CD4-positive, alpha-beta T cell treated with Interleukin-4 for 1 hour (primary cell): ENCODE data around the gene PXDN.
A peak's percentile ranks its signal among the peaks of the same experiment; 100 is the strongest.
"Not testable (repeated sequence)": the region's sequence is repeated elsewhere in the genome, so short reads cannot be mapped to it uniquely, and the experiment has no call there.

Source experiments
- DNase-seq, 2 donors: peaks; one replicate each; pipeline ENCODE4 v3.0.0-alpha.2; 2020 to 2022

The PXDN gene, protein sequence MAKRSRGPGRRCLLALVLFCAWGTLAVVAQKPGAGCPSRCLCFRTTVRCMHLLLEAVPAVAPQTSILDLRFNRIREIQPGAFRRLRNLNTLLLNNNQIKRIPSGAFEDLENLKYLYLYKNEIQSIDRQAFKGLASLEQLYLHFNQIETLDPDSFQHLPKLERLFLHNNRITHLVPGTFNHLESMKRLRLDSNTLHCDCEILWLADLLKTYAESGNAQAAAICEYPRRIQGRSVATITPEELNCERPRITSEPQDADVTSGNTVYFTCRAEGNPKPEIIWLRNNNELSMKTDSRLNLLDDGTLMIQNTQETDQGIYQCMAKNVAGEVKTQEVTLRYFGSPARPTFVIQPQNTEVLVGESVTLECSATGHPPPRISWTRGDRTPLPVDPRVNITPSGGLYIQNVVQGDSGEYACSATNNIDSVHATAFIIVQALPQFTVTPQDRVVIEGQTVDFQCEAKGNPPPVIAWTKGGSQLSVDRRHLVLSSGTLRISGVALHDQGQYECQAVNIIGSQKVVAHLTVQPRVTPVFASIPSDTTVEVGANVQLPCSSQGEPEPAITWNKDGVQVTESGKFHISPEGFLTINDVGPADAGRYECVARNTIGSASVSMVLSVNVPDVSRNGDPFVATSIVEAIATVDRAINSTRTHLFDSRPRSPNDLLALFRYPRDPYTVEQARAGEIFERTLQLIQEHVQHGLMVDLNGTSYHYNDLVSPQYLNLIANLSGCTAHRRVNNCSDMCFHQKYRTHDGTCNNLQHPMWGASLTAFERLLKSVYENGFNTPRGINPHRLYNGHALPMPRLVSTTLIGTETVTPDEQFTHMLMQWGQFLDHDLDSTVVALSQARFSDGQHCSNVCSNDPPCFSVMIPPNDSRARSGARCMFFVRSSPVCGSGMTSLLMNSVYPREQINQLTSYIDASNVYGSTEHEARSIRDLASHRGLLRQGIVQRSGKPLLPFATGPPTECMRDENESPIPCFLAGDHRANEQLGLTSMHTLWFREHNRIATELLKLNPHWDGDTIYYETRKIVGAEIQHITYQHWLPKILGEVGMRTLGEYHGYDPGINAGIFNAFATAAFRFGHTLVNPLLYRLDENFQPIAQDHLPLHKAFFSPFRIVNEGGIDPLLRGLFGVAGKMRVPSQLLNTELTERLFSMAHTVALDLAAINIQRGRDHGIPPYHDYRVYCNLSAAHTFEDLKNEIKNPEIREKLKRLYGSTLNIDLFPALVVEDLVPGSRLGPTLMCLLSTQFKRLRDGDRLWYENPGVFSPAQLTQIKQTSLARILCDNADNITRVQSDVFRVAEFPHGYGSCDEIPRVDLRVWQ (N-terminal part only)

DNA sequence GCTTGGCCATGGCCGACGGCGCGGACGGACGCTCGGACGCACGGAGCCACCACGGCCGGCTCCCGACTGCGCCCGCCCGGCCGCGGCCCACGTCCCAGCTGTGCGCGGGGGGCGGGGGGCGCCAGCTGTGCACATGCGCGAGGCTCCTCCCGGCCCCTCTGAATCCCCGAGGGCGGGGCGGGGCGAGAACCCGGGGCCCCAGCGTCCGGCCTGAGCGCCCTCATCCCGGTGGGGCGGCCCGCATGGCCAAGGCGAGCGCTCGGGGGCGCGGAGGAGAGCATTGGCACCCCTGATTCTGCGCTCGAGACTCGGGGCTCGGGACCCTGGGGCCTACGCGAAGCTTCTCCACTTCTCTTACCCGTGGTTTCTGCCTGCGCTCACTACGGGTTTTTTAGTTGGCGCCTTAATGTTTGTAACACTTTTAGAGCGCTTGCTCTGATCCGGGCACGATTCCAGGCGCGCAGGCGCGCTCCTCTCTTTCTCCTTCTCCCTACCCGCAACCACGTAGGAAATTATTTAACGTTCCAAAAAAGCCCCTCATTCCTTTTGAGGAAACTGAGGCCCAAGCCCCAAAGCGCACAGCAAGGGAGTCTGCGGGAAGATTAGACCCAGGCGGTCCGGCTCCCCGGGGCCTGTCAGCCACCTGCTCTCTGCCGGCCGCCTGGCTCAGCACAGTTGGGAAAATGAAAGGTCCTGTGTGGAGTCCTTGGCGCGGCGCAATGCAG, at the start of gene PXDN:
PXDN (minus strand) TSS at position 70 of the 725 bp plus-strand sequence; CDS start at position 10, 60 bp downstream.
- DNase-seq: no peak

DNA sequence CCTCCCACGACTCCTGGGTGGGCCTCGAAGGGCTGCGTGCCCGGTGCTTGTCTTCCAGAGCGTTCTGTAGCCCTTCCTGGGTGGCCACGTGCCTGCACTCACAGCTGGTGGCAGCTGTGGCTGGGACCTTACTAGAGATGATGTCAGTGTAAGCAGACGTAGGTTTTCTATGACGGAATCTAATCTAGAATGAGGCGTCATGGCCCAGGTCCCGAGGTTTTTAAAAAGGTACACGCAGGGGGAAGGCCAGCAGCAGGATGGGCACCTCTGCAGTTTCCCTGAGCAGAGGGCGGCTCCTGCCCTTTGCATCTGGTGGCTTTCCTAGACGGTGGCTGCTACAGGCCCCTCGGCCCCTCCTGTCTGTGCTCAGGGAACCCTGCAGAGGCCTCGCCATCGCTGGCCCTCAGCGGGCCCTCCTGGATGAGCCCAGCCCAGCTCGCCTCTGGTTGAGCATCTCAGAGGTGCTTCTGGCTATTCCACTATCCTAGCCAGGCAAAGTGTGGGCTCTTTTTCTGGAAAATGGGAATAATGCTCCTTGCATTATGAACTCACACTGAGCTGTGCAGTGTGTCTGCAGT, 49.6 kb upstream of the PXDN start:
- no peak for DNase-seq

DNA sequence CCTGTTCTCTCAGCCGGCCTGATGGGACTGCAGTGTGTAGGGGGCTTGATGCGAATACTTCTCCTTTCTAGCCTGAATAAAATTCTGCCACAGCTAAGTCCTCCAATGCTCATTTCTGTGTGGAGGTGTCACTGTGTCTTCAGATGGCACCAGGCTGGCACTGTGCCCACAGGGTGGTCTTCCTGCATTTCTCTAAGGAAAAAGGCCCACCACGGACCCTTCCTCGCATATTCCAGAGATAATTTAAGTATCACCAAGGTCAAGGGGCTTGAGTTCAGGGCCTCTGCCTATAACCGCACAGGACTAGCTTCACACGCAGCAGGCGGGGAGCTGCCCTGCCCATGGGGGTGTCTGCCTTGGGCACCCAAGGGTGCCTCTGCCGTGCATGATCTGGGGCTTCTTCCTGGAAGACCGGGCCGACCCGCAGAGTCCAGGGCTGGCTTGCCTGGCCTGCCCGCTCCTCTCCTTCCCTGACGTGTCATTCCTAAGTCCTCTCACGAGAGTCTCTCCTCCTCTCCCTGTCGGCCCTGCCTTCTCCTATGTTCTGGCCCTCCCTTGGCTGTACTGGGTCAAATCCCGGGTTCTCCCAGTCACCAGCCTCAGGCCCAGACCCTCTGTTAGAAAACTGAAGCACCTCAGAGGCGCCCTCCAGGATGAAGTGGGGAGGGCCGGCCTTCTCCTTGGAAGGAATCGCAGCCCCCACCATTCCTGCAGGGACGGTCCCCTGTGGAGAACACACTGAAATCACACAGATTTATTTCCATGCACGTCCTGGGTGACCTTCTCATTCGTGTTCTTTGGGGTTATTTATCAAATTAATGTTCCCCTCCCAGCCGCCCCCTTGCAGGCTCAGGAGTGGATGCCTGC, 48.9 kb upstream of the PXDN start:
- DNase-seq: no peak

DNA sequence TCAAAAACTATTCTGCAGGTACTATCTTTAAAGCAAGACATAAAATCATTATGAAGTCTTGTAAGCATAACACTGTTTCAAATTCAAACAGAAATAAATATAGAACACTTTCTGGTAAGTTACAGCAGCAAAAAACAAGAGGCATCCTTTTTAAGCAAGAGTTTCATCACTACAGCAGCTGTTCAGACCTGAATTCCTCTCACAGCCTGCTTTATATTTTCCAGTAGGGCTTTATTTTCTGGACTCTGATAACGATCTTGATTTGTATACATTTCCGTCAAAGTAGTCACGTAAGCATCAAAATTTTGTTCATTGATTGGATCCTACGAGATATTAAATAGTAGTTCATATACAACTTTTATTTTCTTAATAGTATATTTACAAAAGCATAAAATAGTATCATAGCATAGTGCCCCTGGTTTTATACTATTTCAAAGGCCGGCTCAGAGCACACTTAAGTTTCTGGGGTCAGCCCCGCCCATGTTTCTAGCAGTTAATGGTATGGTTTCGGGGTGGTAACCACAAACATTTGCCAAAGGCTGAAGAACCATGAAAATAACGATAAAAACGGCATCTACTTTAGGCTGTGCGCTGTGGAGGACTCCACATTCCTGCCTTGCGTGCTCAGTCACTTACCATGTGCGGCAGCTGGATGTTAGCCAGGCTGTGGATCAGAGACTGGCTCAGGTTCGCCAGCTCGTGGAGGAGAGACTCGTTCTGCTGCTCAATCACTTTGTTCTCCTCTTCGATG, 47.5 kb upstream of the PXDN start:
- DNase-seq: no peak

DNA sequence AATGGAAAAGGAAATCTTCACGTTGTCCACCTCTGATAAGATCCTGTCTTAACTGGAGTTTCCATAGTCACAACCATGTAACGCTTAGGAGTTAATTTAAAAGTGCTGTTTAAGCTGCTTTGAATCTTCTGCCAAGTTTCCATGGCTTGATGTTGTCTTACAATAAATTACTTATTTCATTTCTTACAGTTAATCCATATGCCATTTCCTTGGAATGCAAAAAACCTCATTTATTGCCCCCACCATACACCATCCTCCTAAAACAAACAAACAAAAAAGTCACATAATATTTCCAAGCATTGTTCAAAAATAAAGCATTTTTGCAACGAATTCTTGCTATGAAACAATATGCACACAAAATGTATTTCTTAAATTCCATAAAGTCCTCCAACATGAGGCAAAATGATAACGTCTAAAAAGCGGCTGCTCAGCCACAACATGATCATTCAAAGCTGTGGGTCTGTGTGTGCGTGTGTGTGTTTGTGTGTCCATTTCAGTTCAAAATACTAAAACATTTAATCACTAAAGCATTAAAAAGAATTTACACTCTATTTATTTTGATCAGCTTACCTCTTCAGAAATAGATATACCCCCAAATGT, 46.8 kb upstream of the PXDN start:
- no peak for DNase-seq

DNA sequence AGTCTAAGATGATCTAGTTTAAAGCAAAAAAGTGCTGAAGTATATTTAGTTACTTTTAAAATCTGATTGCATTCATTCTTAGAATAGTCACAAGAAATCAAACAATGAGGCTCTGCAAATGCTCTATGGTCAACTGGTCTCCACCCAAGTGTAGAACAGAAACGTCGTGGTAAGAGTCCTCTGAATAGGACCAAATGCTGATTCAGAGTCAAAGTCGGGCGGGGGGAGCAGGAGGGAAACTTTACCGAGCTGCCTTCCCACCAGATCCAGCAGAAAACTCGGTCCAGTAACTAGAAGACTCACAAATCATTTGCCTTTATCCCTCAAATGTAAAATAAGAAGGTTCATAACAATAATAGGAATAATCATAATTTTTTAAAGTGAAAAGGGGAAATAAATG, 46.2 kb upstream of the PXDN start:
- no peak for DNase-seq

DNA sequence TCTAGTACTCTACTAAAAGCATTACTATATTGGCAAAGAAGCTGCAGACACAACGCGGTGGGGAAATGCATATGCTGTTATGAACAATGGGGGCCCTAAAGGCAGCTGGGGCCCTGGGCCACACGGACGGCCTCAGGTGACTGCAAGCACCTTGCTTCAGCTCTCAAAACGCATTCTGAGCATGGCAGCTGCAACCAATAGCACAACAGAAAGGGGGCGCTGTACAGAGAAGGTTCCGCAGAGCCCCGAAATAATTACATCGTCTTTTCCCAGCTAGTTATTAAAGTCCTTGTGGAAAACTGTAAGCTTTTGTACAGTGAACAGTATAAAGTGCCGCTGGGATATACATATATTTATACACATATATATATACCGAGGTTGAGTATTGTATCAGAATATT, 45.3 kb upstream of the PXDN start:
- DNase-seq: no peak

DNA sequence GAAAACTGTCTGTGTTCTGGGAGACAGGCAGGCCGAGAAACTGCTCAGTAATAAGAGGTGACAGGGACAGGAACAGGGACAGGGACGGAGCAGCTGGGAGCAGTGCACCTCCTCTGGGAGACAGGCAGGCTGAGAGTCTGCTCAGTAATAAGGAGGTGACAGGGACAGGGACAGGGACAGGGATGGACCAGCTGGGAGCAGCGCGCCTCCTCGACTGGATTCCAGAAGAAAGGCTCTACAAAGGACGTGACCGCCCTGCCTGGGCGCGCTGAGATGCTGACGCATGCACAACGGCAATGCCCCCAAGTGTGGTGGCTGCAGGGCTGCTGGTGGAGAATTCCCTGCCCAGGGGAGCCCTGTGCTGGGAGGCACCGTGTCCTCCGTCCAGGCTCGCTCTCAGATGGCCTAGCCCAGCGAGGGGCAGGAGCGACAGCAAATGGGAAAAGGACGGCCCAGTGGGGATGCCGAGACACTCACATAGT, 44.2 kb upstream of the PXDN start:
- DNase-seq: no peak

DNA sequence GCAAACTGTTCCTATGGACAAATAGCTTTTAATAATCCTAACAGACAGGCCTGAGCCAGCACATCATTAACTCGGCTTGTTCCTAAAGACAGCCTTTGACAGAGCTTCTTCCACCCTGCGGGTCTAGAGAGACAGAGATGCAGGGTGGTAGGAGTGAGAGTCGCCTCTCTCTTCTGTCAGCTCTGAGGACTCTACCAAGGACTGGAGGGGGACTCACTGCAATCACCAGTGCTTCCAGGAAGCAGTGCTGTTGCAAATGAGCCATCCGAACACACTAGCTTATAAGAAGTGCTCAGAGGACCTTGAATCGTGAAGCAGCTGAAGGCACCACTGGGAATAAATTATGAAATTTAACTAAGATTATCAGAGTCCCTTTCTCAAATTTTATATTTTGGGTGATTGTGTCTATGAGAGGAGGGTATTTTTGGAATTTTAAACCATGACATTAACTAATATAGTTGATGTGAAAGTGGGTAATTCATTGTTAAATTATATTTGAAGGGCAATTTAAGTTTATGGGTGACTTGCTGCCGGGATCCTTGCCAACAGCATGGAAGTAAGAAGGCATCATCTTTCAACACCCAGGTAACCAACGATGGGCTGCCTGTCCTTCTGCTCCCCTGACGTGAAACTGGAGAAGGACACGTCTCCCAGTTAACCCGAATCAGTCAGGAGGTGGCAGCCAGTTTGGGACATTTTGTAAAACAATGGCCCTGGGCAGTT, 43.6 kb upstream of the PXDN start:
- DNase-seq: no peak

DNA sequence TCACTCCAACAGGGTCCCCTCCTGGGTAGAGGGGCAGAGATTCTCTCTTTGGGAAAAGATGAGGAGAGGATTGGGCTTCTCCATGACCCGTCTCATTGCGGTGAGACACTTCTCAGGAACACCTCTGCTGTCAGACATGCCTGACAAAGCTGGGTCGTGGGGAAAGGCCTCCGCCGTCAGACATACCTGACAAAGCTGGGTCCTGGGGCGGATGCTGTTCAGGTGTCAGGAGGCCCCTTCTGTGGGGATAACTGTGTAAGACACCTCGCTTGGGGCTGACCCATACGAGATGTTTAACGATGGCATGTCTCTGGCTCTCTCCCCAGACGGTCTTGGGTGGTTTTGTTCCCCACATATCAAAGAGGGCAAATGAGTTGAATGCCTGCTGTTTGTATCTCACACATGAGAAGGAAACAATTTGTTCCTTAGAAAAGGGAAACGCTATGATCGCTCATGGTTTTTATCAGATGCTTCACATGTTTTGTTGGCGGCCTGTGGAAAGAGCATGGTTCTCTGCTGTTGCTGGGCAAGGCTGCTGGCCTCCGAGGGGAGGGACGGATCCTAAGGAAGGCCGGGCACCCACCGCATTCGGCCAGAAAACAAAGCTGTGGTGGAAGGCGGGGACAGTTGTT, 40.8 kb upstream of the PXDN start:
- DNase-seq: no peak

DNA sequence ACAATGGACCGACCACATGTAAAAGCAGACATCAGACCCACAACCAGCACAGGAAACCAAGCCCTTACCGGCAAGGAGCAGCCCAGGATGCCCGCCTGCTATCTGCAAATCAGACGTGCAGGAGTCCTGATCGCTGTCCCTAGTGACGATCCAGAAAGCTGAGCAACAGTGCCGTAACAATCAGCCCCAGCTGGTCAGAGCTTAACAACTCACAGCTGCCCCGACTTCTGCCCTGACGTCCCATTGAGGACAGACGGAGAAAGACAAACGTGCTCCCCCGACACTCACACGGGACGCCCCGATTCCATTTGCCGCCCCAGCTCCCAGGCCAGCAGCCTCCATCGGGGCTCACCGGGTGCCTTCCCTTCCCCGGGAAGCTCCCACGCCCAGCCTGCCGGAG, 39.8 kb upstream of the PXDN start:
- peak in 1 of 2 donors; percentile 21 for DNase-seq

DNA sequence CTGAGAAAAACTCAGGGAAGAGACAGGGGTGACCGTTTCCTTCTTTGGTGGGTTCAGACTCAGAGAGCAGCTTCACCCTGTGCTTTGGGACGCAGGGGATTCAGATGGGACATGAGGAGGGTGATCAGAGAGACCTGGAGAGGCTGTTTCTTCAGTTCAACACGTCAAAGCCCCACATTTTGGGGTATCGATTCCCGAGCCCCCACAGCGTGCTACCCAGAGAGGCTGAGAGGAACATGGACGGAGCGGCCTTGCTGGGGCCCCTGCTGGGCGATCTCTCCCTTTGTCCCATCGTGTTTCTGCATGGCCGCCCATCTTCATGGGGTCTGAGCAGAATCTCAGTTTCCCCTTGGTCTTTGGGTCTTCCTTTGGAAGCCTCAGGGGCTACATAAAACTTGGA, 38.2 kb upstream of the PXDN start:
- no peak for DNase-seq

DNA sequence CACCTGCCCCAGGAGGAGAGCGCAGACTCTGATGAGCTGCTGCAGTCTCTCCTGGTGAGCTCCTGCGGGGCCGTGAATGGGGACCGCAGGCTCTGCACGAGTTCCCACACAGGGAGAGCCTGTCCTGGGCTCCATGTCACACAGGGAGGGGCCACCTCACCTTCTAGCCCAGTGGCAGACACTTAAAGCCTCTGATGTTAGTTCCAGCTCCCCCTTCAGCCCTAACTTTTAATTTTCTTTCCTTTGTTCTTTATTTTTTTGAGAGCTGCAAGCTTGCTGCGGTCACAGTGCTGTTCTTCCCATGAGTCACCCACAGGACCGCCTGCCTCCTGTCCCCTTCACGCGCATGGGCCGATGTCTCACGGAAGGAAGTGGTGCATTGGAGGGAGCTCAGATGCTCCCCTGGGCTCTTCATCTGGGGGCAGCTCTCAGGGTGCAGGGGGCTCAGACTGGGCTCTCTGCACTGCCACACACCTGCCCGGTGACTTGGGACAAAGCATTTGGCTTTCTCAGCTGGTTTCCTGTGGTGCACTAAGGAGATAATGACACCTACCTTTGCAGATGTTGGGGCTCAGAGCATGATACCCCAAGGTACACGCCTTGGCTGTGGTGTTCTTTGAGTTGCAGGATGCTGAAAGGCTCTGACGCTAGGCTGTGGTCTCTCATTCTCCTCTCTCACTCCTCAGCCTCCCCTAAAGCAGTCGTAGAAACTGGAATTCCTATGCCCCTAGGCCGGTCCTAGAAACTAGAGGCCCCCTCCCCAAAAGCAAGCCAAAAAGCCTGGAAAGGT, 37.2 kb upstream of the PXDN start:
- peak in 1 of 2 donors; percentile 56 for DNase-seq

DNA sequence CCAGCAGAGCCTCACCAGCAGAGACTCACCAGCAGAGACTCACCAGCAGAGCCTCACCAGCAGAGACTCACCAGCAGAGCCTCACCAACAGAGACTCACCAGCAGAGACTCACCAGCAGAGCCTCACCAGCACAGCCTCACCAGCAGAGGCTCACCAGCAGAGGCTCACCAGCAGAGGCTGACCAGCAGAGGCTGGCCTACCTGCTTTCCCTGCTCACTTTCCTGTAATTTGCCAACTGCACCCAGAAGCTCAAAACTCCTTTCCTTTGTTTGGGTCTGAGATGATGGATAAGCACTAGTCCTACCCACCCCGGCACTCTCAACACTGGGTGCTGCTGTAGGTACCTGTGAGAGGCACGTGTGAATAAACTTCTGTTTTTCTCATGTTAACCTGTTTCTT, 36.4 kb upstream of the PXDN start:
- no peak for DNase-seq

DNA sequence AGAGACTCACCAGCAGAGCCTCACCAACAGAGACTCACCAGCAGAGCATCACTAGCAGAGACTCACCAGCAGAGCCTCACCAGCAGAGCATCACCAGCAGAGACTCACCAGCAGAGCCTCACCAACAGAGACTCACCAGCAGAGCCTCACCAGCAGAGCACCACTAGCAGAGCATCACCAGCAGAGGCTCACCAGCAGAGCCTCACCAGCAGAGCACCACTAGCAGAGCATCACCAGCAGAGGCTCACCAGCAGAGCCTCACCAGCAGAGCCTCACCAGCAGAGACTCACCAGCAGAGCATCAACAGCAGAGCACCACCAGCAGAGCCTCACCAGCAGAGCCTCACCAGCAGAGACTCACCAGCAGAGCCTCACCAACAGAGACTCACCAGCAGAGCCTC, 35.7 kb upstream of the PXDN start:
- DNase-seq: not testable (repeated sequence)

DNA sequence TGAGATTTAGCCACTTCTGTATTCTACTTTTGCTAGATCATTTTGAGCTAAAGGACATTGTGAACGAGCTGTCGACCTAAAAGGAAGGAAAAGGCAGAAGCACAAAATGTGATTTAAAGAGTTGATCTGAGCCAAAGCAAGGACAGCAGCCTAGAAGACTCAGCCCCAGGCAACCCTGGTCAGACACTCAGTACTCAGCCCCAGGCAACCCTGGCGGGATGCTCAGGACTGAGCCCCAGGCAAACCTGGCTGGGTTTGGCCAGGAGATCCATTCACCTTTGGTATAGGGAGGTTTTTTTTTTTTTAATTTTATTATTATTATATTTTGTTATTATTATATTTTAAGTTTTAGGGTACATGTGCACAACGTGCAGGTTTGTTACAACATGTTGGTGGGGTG, 34.3 kb upstream of the PXDN start:
- no peak for DNase-seq

DNA sequence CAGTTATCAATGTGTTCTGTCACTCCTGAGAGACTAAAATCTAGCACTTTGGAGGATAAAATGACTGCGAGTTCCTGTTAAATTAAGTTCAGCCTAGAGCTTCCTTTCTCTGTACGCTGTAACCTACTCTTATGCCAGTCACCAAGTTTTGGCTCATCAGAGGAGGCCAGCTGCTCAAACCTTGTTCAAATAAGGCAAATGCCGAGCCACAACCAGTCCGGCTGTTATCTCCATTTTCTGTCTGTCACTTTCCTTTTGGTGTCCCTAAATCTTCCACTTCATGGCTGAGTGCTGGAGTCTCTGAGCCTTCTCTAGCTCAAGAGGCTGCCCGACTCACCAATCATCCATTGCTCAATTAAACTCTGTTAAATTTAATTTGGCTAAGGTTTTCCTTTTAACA, 33.5 kb upstream of the PXDN start:
- no peak for DNase-seq

DNA sequence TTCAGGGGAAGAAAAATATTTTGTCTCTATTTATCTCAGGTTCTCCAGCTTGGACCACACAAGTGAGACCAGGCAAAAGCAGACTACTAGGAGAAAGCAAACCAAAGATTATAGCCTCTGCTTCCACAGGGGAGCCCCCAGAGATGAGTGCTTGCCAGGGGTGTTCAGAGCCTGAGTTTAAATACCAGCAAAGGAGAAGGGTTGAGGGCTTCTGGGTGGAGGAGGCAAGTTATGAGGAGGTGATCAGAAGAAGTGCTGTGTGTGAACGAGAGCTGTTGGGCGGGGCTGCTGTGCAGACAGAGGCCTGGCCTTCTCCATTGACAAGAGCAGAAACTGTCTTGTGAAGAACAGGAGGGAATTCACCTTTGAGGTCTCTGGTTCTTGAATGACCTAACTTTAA, 32.8 kb upstream of the PXDN start:
- DNase-seq: no peak
